ENCODE data around the gene TRIP10. TPM values are rescaled to one million over a fixed set of nuclear protein-coding genes. Genes with fewer than 3 reads are reported as not detected.

Gene TRIP10
- total and polyA plus RNA-seq, 2 of the 13 experiments (the other 11 are each of a cell fraction or from before 2014, with no cell fraction given): 32.5 to 33.2 TPM

GRCh38 chr19:6723108-6723618 is 16.3 kb upstream of the TRIP10 start (continued):
- TF ChIP-seq, protein P1, sequence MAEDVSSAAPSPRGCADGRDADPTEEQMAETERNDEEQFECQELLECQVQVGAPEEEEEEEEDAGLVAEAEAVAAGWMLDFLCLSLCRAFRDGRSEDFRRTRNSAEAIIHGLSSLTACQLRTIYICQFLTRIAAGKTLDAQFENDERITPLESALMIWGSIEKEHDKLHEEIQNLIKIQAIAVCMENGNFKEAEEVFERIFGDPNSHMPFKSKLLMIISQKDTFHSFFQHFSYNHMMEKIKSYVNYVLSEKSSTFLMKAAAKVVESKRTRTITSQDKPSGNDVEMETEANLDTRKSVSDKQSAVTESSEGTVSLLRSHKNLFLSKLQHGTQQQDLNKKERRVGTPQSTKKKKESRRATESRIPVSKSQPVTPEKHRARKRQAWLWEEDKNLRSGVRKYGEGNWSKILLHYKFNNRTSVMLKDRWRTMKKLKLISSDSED (CRISPR knock-in tag; IDR thresholded peaks at IDR 0.05): no peak
- no peak for TF ChIP-seq ZNF709 (CRISPR knock-in tag; IDR thresholded peaks at IDR 0.05)
- no peak for TF ChIP-seq MAFF (IDR thresholded peaks at IDR 0.05; ENCODE audit: low read depth, low read length)
- TF ChIP-seq ZNF891 (CRISPR knock-in tag; IDR thresholded peaks at IDR 0.05): no peak
- TF ChIP-seq ATRX (CRISPR knock-in tag; IDR thresholded peaks at IDR 0.05; ENCODE audit: borderline replicate concordance): no peak
- TF ChIP-seq MZF1 (CRISPR knock-in tag; IDR thresholded peaks at IDR 0.05; ENCODE audit: borderline replicate concordance): no peak
- no peak for TF ChIP-seq TEAD2 (CRISPR knock-in tag; IDR thresholded peaks at IDR 0.05)
- TF ChIP-seq KLF6 (CRISPR knock-in tag; IDR thresholded peaks at IDR 0.05): peak; percentile 83
- TF ChIP-seq ZNF143 (CRISPR knock-in tag; IDR thresholded peaks at IDR 0.05): no peak
- no peak for TF ChIP-seq GZF1 (CRISPR knock-in tag; IDR thresholded peaks at IDR 0.05)
- TF ChIP-seq, protein P2, sequence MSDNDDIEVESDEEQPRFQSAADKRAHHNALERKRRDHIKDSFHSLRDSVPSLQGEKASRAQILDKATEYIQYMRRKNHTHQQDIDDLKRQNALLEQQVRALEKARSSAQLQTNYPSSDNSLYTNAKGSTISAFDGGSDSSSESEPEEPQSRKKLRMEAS (IDR thresholded peaks at IDR 0.05): peak; percentile 66
- no peak for TF ChIP-seq ONECUT2 (CRISPR knock-in tag; IDR thresholded peaks at IDR 0.05)
- TF ChIP-seq ZNF563 (CRISPR knock-in tag; IDR thresholded peaks at IDR 0.05): no peak
- TF ChIP-seq ZMYM2 (CRISPR knock-in tag; IDR thresholded peaks at IDR 0.05): peak; percentile 68; the same call in 1 of the 2 replicates
- TF ChIP-seq SRY (CRISPR knock-in tag; IDR thresholded peaks at IDR 0.05): no peak
- TF ChIP-seq, protein P3, sequence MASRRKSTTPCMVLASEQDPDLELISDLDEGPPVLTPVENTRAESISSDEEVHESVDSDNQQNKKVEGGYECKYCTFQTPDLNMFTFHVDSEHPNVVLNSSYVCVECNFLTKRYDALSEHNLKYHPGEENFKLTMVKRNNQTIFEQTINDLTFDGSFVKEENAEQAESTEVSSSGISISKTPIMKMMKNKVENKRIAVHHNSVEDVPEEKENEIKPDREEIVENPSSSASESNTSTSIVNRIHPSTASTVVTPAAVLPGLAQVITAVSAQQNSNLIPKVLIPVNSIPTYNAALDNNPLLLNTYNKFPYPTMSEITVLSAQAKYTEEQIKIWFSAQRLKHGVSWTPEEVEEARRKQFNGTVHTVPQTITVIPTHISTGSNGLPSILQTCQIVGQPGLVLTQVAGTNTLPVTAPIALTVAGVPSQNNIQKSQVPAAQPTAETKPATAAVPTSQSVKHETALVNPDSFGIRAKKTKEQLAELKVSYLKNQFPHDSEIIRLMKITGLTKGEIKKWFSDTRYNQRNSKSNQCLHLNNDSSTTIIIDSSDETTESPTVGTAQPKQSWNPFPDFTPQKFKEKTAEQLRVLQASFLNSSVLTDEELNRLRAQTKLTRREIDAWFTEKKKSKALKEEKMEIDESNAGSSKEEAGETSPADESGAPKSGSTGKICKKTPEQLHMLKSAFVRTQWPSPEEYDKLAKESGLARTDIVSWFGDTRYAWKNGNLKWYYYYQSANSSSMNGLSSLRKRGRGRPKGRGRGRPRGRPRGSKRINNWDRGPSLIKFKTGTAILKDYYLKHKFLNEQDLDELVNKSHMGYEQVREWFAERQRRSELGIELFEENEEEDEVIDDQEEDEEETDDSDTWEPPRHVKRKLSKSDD (CRISPR knock-in tag; IDR thresholded peaks at IDR 0.05; ENCODE audit: low read depth): no peak
- no peak for TF ChIP-seq ZNF75D (CRISPR knock-in tag; IDR thresholded peaks at IDR 0.05; ENCODE audit: borderline replicate concordance)
- TF ChIP-seq, protein P4, sequence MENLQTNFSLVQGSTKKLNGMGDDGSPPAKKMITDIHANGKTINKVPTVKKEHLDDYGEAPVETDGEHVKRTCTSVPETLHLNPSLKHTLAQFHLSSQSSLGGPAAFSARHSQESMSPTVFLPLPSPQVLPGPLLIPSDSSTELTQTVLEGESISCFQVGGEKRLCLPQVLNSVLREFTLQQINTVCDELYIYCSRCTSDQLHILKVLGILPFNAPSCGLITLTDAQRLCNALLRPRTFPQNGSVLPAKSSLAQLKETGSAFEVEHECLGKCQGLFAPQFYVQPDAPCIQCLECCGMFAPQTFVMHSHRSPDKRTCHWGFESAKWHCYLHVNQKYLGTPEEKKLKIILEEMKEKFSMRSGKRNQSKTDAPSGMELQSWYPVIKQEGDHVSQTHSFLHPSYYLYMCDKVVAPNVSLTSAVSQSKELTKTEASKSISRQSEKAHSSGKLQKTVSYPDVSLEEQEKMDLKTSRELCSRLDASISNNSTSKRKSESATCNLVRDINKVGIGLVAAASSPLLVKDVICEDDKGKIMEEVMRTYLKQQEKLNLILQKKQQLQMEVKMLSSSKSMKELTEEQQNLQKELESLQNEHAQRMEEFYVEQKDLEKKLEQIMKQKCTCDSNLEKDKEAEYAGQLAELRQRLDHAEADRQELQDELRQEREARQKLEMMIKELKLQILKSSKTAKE (CRISPR knock-in tag; IDR thresholded peaks at IDR 0.05; ENCODE audit: borderline replicate concordance): peak; percentile 82; the same call in 1 of the 2 replicates
- TF ChIP-seq ZNF510 (CRISPR knock-in tag; IDR thresholded peaks at IDR 0.05; ENCODE audit: low read depth): 0 out of 2 replicates have a peak, but pooled peaks have one; percentile 51
- no peak for TF ChIP-seq ZBTB14 (CRISPR knock-in tag; IDR thresholded peaks at IDR 0.05)
- TF ChIP-seq SSRP1 (CRISPR knock-in tag; IDR thresholded peaks at IDR 0.05): no peak
- TF ChIP-seq MTF1 (CRISPR knock-in tag; IDR thresholded peaks at IDR 0.05): no peak
- no peak for TF ChIP-seq ZNF773 (CRISPR knock-in tag; IDR thresholded peaks at IDR 0.05; ENCODE audit: borderline replicate concordance)
- TF ChIP-seq ZNF850 (CRISPR knock-in tag; conservative IDR thresholded peaks at IDR 0.05): no peak

Data from HepG2 (cell line).